Right hindlimb (tissue), 1 donor: ENCODE data around the gene CC2D1B.
"Not testable (repeated sequence)": the region's sequence is repeated elsewhere in the genome, so short reads cannot be mapped to it uniquely, and the experiment has no call there.

Experiments
- DNase-seq: peaks from one replicate; pipeline ENCODE4 v3.0.0-alpha.2; 2018

Gene CC2D1B, protein sequence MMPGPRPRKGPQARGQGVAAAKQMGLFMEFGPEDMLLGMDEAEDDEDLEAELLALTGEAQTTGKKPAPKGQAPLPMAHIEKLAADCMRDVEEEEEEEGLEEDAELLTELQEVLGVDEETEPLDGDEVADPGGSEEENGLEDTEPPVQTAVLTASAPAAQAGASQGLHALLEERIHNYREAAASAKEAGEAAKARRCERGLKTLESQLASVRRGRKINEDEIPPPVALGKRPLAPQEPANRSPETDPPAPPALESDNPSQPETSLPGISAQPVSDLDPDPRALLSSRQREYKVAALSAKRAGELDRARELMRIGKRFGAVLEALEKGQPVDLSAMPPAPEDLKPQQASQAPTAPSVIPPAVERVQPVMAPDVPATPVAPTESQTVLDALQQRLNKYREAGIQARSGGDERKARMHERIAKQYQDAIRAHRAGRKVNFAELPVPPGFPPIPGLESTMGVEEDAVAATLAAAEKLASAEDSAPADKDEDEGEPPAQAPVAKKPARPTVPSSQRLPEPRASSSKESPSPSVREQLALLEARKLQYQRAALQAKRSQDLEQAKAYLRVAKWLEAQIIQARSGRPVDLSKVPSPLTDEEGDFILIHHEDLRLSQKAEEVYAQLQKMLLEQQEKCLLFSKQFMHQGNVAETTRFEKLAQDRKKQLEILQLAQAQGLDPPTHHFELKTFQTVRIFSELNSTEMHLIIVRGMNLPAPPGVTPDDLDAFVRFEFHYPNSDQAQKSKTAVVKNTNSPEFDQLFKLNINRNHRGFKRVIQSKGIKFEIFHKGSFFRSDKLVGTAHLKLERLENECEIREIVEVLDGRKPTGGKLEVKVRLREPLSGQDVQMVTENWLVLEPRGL

GRCh38 chr1:52365746-52366516 is at the start of gene CC2D1B:
CC2D1B (minus strand) TSS chr1:52366205; CDS start chr1:52364620, 1,585 bp downstream.
- peak; percentile 98 for DNase-seq

DNA sequence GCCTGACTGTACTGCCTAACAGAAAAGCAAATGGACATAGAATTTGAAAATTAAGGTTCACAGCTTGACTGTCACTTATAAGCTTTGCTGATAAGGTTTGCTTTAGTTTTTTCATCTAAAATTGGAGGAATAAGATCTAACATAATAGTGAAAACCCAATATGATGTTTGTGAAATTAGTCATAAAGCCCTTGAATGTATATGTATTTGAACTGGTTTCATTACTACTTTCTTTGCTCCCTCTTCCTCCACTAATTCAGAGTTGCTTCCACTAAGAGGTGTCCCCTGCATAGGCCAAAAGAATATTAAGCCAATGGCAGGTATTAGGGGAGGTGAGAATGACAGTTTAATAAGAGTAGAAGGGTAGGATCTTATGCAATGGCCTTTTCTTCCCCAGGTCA is 48.9 kb upstream of the CC2D1B start:
- DNase-seq, result no peak

DNA sequence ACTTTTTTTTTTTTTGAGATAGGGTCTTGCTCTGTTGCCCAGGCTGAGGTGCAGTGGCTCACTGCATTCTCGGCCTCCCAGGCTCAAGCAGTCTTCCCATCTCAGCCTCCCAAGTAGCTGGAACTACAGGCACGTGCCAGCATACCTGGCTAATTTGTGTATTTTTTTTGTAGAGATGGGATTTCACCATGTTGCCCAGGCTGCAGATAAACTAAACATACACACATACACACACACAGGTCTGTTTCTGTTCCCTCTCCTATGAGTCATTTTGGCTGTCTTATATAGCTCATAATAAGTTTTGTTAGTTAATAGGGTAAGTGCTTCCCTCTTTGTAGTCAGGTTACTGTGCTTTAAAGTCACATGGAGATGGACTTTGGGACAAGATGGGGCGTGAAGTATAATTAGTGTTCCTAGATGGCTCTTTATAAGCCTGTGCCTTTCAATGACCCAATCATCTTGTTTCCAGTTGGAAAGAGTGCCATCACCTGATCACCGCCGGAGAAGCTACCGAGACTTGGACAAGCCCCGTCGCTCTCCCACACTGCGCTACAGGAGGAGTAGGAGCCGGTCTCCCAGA is 47.5 kb upstream of the CC2D1B start:
- no peak for DNase-seq

DNA sequence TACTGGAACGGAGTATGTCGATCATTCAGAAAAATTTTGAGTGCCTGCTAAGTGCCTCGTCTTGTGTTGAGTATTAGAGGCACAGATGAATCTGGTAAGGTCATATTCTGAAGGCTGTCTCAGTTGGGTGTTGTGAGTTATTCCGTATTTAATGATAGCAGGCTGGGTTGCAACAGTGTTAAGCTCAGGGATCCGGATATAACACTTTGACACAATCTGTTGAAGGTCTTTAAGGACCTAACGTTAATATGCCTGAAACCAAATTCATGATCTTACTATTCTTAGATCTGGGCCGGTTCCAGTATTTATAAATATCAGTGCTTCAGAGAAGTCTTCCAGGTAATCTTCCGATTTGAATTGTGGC is 39.0 kb upstream of the CC2D1B start:
- no peak for DNase-seq

DNA sequence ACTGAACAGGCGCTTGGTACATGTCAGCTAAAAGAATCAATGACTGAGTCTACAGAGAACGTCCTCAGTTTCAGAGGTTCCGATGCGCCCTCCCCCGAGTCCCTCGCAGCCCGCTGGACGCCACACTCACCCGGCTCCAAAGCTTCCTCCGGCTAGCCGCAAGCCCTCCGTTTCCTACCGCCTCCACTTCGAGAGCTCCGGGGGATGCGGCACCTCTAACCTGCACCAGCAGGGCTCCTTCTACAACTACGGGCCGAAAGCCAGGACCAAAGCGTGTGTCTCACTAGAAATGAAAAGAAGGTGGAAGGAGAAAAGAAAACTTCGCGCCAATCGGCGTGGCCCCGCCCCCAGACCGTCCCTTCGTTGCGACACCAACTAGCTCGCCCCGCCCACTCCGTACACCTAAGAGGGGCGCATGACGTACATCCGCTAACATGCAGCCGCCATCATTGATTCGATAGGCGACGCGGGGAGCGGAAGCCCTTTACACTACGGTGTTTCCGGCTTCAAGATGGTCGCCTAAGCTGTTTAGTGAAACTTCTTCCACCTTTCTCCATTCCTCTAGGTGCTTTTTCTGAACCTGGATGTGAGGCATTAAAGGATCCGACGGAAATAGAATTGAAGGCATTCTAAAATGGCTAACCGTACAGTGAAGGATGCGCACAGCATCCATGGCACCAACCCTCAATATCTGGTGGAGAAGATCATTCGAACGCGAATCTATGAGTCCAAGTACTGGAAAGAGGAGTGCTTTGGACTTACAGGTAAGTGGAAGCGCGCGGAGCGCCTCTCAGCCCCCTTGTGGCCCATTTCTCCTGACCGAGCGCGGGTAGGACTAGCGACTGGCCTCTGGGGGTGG is 38.3 kb upstream of the CC2D1B start, which contains the start of the genes ORC1 and PRPF38A:
Gene ORC1, minus strand, starts transcription at position 308 of the 859 bp plus-strand sequence. CDS start 2,200 bp downstream, outside the sequence.
Gene PRPF38A, plus strand, starts transcription at position 487 of the 859 bp plus-strand sequence. Its CDS starts 148 bp downstream, at position 635.
- peak; percentile 97 for DNase-seq

DNA sequence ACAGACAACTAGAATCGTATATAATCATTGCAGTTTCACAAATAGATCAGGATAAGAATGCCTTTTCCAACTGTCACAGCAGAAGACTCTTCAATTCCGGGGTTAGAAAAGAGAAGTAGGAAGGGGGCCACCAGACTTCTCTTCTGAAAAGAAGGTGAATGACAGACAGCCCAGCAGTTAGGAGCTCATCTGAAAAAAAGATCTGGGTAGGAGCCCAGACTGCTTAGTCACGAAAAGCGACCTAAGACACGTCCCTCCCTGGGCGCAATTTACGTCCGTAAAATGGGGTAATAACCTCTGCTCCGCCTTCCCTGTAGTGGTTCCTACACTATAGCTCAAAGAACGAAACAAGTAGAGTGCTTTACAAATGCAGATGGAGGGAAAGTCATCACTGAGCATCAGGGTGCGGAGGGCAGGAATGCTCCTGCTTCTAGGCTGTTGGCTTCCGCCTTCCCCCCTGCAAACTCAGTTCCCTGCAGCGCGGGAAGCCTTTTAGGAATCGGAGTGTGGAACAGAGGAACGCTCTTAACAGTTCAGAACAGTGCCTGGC is 37.6 kb upstream of the CC2D1B start:
- DNase-seq, result peak; percentile 21

- DNase-seq, result no peak
Measured at GRCh38 chr1:52402860-52403240, 36.8 kb upstream of the CC2D1B start.

DNA sequence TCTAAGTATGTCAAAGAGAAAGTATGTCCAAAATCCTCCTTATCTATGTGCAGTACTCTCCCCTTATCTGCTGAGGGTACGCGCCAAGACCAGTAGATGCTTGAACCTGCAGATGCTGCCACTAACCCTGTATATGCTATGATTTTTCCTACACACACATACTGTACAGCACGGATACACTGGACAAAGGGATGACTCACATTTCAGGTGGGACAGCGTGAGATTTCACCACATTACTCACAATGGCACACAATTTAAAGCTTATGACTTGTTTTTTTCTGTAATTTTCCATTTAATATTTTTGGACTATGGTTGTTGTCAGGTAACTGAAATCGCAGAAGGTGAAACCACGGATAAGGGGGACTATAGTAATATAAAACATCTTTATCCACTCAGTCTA is 34.1 kb upstream of the CC2D1B start:
- no peak for DNase-seq

- no peak for DNase-seq
Measured at GRCh38 chr1:52399629-52400028, 33.6 kb upstream of the CC2D1B start.

- DNase-seq, result no peak
Measured at GRCh38 chr1:52393174-52393573, 27.2 kb upstream of the CC2D1B start.

GRCh38 chr1:52386458-52386857 is 20.5 kb upstream of the CC2D1B start:
- DNase-seq, result no peak

DNA sequence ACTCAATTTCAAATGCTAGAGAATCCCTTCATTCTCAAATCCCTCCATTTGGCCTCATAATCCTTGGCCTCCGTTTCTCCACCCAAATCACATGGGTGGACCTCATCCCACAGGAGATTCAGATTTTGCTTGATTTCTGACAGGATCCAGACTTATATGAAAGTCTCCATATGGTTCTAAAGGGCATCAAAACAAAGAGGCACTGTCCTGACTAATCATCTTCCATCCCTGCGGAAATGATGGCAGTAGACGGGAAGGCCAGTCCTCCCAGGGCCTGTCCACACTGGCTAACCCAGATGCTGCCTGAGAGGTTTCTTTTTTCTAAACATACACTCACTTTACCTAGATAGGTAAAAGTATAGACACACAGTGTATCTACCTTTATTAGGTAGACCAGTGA is 19.4 kb upstream of the CC2D1B start:
- DNase-seq, result no peak

DNA sequence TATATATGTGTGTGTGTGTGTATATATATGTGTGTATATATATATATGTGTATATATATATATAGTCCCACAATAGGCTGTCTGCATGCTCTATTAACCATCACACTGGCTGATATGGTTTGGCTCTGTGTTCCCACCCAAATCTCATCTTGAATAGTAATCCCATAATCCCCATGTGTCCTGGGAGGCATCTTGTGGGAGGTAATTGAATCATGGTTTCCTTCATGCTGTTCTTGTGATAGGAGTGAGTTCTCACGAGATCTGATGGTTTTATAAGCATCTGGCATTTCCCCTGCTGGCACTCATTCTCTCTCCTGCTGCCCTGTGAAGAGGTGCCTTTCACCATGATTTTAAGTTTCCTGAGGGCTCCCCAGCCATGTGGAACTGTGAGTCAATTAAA is 3.8 kb upstream of the CC2D1B start:
- not testable (repeated sequence) for DNase-seq

DNA sequence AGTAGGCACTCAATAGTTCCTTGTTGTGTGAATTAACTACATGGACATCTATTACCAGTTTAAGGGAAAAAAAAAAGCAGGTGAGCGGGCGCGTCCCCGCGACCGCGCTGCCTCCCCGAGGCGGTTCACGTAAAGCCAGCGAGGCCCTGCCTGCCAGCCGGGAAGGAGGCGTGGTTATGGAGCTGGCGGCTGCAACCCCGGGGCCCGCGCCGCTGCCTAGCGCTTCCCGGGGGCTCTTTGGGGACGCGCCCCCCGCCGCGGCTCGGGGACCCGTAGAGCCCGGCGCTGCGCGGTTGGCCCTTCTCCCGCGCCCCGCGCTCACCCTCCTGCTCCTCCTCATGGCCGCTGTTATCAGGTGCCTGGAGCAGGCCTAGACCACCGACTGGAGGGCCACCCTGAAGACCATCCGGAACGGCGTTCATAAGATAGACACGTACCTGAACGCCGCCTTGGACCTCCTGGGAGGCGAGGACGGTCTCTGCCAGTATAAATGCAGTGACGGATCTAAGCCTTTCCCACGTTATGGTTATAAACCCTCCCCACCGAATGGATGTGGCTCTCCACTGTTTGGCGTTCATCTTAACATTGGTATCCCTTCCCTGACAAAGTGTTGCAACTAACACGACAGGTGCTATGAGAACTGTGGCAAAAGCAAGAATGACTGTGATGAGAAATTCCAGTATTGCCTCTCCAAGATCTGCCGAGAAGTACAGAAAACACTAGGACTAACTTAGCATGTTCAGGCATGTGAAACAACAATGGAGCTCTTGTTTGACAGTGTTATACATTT is 2.6 kb upstream of the CC2D1B start:
- DNase-seq, result no peak

DNA sequence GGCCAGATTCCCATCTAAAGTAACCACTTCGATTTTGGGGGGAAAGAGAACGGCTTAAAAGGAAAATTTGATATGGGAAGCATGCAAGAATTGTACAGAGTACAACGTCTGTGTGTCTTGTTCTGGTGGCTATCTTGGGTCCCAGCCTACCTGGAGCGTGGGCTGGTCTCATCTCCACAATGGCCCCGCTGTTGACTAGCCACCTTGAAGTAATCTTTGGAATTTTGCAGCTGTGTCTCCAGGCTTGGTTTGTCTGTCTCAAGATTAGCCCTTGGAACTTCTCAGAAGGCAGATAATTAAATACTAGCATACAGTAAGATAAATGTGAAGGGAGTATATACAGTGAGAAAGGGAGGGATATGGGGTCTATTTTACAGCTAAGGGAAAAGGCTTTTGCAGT is 1.3 kb upstream of the CC2D1B start:
- DNase-seq, result no peak

- no peak for DNase-seq
Measured at GRCh38 chr1:52366517-52366827, 467 bp upstream of the CC2D1B start.

GRCh38 chr1:52365071-52365745 is 797 bp downstream of the CC2D1B start:
- peak; percentile 39 for DNase-seq

DNA sequence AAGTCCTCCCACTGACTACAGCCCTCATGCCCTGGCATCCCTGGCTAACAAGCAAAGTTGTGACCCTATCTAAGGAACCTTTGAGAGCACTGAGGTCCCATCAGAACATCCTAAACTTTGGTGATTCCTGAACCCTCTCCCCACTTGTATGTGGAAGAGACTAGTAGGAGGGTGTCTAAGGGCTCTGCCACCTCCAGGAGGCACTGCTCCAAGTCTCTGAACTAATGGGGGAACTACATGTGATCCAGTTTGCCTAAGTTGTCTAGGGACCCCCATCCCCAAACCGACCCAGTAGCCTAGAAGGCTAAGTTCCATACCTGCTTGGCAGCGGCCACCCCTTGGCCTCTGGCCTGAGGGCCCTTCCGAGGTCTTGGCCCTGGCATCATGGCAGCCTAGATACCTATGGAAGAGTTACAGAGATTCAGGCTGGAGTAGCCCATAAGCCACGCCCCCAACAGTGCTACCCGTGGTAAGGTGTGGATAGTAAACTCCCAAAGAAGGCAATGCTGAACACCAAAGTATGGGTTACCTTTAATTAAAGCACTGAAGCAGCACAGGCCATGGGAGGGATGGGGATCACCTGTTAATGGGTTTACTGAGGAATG is 1.7 kb downstream of the CC2D1B start:
- no peak for DNase-seq

GRCh38 chr1:52360595-52360968 is 5.4 kb downstream of the CC2D1B start:
- no peak for DNase-seq
